Dedifferentiated amniotic fluid mesenchymal stem cell (primary cell): ENCODE data around the gene PADI1.

ENCODE experiments used
- DNase-seq: peaks from one replicate; pipeline ENCODE4 v3.0.0-alpha.2; 2016; ENCODE audit errors: extremely low spot score

PADI1 gene

DNA sequence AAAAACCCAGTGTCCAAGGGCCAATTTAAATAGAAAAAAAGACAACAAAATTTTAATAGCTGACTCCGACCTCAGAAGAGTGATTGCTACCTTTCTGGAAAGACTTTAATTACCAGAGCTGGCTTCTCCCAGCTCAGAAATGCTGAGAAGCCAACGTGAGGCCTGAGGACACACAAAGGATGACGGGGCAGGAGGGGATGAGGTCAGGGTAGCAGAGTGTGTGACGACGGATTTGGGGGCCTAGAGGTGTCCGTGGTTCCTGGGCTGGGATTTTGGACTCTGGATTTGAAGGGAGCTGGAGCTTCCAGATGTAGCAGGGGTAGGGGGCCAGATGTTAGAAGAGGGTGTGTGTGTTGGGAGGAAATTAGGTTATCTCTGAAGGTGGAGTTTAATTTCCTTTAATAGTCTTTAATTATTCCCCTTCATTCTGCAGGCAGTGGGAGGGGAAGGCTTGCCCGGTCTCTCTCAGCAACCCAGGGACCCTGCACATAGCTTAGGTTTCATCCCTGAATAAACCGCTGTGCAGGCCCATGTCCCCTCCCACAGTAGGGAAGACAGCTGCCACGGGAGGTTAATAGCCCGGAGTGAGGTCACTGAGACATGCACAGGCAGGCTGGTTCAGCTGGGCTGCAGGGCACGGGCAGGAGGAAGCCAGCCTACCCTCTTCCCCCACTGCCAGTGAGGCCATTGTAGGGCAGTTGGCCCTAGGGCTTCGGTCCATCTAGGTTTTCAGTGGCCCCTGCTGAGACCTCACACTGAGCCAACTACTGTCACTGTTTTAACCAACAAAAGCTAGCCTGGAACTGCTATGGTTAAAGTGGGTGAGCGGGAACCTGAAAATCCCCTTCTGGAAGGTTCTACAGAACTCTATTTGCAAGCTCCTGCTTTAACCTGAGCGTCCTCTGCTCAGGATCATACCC lies 40.2 kb downstream of the PADI1 start:
- DNase-seq, result no peak

DNA sequence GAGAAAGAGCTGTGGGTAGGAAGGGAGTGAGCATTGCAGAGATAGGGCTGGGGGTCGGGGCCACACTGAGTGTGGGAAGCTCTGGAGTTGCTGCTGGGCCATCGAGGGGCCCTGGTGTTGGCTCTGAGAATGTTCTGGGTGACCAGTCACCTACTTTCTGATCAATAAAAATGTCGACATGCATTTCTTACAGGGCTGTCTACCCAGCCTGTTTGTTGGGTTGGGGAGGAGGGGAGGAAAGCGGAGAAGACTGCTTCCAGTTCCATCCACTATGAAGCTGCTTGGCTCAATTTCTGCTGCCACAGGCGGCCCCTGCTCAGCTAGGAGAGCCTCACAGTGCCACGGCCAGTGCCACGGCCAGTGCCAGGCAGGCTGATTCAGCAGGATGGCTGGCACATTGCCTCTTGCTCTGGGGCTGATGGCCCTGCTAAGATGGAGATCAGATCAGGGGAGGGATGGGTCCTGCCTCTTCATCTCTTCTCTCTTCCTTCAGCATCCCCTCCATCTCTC lies 40.9 kb downstream of the PADI1 start:
- no peak for DNase-seq

DNA sequence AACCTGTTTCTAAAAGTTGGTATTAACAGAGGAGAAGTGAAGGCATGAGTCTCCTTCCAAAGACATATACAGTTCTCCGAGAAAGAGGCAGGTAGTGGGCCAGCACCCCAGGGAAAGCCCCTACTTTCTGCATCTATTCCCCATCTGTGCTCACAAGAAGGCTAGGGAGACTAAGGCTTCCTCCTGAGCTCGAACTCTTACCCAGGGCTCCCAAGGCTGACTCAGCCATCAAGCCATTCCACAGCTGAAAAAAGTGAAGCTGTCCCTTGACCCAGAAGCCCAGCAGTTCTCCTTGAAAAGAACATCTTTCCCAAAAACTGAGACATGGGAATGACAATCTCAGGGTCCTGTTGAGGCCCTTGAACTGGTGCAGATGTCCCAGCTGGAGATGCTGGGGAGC lies 42.0 kb downstream of the PADI1 start:
- DNase-seq, result no peak

DNA sequence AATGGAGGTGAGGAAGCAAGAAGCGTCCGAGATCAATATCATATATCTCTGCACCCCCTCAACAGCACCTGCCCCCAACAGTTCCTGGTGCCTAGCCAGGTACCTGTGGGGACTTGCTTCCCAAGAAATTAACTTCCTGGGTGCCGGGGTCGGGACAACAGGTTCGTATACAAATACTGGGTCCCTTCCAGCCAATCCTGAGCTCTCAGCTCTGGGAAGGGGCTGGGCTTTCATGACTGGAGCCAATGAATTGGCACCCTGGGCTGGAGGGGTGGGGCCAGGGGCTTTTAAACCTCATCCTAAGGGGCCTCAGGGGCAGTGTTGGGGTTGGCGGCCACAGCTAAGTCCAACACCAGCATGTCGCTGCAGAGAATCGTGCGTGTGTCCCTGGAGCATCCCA lies 43.9 kb downstream of the PADI1 start, which contains the start of gene PADI3:
TSS of gene PADI3 (plus strand) at position 318 of the 400 bp plus-strand sequence. CDS start at position 358, 40 bp downstream.
- DNase-seq, result no peak

DNA sequence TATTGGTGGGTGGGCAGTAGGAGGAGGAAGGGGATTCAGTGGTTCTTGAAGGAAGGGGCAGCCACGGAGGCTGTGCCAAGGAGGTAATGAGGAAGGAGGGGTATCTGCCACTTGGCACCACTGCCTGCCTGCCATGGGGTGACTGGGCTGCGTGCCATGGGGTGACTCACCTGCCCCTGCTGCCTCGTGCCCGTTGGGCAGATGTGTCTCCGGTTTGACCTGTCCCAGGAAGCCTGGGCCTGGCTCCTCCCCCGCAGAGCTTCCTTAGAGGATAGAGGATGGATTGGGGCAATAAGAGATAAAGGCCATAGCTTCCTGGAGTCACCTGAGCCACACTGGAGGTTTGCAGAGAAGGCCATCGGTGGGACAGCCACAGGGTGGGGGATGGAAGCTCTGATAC lies 45.7 kb downstream of the PADI1 start:
- no peak for DNase-seq

DNA sequence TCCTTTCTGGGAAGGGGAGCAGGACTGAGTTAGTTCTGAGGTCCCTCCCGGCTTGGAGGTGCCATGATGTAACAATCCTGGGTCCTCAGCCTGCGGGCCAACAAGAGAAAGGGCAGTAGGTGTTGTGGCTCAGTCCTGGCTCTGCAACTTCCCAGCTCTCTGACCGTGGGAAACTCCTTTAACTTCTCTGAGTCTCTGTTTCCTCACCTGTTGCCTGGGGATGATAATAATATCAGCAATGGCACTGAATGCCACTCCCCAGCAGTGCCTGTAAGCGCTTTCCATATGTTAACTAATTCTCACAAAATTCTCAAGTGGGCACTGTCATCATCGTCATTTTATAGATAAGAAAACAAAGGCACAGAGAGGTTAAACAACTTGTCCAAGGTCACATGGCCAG lies 46.3 kb downstream of the PADI1 start:
- DNase-seq, result no peak

DNA sequence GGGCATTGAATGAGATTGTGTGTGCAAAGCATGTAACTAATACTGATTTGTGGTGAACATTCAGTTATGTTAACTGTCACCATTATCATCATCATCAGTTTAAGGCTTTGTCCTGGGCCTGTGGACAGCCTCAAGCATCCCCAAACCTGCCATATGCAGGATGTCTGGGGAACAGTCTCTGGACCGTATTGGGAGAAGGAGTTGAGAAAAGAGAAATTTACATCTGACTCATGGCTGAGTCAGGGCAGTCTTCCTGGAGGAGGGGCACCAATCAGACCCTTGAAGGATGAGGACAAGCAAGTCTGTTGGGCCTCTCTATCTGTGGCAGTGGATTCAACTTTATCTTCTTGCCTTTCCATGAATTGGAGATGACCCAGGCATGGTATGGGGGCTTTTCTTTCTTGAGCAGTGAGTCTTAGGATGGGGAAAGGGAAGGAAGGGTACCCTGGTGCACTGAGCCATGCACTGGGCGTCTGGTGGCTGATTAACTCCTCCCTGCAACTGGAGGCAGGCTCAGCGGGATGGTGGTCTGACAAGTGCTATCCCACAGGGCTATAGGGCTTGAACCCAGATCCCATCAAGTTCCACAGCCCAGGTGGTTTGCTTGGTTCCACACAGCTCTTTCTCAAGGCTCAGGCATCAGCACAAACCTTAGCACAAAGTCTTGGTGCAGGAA lies 46.9 kb downstream of the PADI1 start:
- DNase-seq, result no peak

DNA sequence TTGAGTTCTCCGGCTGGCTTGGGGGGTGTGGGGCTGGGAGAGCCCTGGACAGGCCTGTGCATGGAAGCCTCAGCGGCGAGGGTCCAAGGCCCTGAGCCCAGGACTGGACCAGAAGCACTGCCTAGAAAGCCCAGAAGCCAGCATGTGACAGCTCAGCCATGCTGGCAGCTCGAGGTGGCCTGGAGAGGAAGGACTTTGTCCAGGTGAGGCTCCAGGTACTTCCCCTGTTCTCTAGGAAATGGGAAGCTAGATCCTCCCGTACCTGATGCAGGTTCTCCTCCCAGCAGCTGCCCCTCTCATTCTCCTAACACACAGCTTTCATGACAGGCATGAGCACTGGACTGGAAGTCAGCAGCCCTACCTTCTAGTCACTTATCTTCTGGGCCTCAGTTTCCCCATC lies 50.4 kb downstream of the PADI1 start:
- DNase-seq, result no peak

DNA sequence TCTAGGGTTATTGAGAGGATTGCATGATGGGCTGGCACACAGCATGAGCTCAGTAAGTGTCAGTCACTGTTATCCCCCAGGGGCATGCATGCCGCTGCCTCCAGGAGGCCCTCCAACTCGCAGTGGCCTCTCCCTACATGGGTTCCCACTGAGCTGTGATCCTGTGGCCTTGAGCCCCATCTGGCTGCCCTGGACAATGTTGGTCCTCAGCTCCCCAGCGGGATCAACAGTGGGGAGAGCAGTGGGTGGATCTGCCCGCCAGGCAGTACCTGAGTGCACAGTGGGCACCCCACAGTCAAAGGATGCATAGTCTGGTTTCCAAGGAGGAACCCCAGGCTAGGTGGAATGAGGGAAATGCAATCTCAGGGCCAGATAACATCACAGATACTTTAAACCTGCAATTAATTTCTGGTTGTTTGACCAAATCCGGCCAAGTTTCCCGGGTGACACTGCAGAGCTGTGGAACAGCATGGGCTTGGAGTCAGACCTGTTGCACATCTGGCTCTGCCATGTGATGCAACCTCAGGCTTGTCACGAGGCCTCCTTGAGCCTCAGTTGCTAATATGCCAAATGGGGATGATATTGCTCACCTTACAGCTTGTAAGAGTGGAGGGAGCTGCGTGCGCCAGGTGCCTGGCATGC lies 53.3 kb downstream of the PADI1 start:
- no peak for DNase-seq

DNA sequence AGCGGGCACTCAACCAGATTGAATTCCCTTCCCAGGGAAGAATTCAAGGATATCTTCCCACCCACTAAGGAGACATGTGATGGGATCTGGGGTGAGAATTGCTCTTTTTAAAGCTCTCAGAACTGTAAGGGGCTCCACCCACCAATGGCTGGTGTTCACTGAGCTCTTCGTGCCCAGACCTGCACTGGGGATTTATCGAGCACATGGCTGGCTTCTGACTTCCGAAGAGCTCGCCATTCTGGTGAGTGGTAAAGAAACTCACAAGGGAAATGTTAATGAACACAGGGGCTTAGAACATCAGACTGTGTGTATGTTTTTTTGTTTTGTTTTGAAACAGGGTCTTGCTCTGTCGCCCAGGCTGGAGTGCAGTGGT lies 53.8 kb downstream of the PADI1 start:
- no peak for DNase-seq

DNA sequence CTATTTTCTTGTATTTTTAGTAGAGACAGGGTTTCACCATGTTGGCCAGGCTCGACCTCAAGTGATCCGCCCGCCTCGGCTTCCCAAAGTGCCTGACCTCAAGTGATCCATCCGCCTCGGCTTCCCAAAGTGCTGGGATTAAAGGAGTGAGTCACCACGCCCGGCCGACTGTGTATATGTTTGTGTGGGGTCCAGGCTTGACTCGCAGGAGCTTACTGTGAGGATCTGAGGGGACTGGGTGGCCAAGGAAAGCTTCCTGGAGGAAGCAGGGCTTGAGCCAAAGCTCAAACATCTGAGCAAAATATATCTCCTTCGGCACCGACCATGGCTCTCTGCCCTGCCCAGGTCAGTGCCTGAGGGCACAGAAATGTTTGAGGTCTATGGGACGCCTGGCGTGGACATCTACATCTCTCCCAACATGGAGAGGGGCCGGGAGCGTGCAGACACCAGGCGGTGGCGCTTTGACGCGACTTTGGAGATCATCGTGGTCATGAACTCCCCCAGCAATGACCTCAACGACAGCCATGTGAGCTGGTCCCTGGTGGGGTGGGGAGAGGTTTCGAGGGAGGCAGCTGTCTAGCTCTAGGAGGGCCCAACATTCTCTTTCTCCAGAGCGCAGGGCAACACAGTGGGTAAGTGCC lies 54.4 kb downstream of the PADI1 start:
- no peak for DNase-seq

DNA sequence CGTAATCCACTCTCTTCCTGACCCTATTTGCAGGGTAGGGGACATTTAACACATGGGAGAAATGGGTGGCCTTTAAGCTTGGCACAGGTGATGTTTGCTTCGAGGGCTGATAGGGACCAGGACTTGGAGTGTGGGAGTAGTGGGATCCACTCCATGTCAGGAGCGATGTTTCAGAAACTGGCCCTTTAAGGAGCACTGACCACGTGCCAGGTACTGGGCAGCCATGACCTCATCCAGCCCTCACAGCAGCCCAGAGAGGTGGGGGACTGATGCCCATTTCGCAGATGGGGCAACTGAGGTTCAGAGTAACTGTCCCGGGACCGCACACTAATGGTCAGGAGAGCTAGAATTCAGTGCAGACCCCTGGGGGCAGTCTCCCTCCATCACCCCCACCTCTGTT lies 55.3 kb downstream of the PADI1 start:
- no peak for DNase-seq

DNA sequence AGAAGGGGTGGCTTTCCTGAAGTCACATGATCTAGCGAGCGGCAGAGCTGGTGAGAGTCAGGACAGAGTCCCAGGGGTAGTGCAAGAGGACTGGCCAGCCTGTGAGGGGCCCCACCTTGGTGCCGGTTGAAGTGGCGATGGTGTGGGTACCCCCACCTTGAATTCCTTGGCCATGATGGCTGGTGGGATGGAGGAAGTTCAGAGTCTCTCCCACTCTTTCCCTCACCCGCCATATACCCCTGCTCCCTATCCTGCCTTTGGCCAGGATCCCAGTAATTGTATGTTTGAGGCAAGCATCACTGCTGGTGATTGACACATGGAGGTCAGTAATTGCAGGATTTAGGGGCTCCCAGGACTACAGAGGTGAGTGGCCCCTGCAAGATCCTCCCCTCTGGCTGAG lies 55.8 kb downstream of the PADI1 start:
- no peak for DNase-seq

DNA sequence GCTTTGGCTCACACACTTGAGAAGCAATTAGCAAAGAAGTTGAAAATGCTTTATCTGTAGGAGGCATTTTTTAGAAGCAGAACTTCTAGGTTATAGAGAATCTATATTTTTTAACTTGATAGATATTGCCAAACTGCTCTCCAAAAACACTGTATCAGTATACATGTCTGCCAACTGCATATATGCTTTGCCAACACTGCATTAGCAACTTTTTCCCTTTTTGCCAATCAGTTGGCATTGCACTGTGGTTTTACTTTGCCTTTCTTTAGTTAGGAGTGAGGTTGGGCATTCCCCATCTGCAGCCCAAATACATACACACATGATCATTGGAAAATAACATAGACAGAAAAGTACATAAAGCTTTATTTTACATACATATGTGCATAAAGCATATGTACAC lies 59.0 kb downstream of the PADI1 start:
- DNase-seq, result no peak

DNA sequence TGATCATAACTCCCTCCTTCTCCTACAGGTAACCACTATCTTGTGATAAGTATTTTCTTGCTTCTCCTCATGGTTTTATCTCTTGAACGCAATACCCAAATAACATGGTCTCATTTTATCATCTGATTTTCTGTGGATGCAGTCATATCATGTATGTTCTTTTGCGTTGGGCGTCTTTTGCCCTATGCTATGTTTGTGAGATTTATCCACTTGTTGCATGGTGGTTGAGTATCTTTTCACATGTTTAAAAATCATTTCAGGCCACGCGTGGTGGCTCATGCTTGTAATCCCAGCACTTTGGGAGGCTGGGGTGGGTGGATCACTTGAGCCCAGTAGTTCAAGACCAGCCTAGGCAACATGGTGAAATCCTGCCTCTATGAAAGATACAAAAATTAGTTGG lies 59.5 kb downstream of the PADI1 start:
- no peak for DNase-seq

DNA sequence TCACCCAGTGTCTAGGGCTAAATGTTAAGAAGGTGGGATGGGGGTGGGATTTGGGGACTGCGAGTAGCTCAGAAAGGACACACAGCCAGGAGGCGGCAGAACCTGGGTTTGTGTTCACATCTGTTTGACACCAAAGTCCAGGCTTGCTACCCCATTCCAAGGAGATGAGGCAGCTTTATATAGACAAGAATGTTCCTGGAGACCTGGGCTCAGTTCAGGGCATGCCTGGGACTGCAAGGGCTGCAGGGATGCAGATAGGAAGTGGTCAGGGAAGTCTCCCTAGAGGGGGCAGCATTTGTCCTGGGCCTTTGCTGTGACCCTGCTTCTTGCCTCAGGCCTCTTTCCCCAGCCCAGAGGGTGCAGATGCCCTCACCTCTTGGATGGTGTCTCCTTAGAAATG lies 60.2 kb downstream of the PADI1 start:
- DNase-seq, result no peak

DNA sequence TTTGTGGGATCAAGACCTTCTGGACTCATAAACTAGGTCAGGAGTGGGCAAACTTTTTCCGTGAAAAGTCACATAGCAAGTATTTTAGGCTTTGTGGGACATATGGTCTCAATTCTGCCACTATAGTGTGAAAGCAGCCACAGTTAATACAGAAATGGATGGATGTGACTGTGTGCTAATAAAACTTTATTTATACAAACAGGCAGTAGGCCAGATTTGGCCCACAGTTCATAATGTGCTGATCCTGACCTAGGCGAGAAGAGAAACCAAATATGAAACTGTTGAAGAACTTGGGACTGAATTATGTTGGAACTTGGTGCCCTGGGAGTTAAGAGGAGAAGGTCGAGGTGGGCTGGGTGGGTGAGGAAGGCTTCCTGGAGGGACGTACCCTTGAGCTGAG lies 61.0 kb downstream of the PADI1 start:
- DNase-seq, result no peak

DNA sequence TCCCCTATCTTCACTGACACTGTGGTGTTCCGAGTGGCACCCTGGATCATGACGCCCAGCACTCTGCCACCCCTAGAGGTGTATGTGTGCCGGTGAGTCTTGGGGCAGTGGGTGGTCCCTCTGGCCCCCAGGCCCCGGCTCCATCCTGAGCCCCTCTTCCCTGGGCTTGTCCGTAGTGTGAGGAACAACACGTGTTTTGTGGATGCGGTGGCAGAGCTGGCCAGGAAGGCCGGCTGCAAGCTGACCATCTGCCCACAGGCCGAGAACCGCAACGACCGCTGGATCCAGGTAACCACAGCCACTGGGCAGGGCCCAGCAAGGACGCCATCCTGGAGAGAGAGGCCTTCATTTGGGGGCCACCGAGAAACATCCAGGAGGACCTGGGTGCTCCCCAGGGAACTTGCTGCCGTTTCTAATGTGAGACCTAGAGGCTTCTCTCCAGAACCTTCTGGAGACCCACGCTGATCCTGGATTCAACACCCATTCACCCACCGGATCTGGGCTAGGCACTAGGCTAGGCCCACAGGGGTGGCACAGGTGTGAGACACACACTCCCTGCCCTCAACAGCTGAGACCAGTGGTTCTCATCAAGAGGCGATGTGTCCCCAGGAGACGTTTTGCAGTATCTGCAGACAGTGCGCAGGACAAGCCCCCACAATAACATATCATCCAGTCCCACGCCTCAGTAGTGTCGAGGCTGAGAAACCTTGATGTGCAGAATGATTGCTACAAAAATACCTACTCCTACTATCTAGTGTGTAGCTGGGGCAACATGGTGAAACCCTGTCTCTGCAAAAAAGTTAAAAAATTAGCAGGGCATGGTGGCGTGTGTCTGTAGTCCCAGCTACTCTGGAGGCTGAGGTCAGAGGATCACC lies 66.2 kb downstream of the PADI1 start:
- no peak for DNase-seq

DNA sequence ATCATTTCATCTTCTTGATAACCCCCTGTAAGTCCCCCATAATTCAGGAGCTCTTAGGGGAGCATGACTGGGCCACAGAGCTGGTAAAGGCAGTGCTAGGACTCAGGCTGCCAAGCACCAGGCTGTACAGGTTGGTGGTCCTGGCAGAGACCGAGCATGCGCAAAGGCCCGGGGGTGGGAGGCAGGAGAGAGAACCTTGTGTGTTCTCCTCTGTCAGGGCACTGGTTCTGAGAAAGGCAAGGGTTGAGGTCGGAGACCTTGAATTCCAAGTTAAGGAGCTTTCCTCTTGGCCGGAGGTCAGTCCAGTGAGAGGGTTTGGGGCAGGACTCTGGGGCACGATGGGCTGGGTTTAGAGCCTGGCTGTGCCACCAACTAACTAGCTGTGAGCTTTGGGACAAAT lies 67.1 kb downstream of the PADI1 start:
- no peak for DNase-seq

DNA sequence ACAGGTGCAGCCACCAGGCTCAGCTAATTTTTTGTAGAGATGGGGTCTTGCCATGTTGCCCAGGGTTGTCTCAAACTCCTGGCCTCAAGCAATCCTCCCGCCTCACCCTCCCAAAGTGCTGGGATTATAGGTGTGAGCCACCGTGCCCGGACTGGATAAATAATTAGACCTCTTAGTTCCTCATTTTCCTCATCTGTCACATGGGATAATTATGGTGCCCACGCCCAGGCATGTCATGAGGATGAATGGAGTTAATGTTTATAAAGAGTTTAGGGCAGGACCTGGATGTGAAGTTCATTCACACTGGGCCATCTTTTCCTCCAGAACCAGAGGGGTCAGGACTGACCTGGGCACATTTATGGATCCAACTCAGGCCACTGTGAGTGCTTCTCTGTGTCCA lies 67.7 kb downstream of the PADI1 start:
- no peak for DNase-seq

DNA sequence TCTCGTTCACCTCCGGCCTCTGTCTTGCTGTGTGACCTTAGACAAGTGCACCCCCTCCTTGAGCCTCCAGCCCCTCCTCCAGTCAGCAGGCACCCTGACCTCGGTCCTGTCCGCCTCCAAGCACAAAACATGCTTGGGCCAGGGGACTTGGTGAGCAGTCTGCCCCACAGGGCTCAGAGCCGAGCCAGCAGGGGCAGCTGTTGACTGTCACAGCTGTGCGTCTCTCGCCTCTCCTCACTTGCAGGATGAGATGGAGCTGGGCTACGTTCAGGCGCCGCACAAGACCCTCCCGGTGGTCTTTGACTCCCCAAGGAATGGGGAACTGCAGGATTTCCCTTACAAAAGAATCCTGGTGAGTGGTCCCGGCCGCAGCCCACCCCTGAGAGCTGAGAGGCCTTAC lies 68.2 kb downstream of the PADI1 start:
- no peak for DNase-seq
